ENCODE measurements around the gene SEC14L6.
"Not testable (repeated sequence)": the region's sequence is repeated elsewhere in the genome, so short reads cannot be mapped to it uniquely, and the experiment has no call there.

The SEC14L6 gene

DNA sequence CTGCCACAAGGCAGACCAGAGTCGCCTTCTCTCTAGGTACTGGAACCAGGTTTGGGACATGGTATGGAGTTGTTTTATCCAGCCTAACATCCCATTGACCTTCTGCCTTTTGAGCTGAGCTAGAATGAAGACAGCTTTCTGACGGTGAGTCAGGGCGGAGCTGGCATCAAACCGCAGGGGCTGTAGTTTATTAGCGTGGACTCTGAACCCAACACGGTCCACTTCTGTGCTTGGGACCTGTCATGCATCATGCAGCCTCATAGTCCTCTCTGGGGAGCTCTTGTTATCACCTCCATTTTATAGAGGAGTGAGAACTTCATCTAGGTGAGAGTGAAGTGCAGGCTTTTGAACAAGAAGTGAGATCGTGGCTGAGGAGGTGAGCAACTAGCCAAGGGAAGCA is 19.6 kb upstream of the SEC14L6 start:
- peak; percentile 23 to 58 for DNase-seq

DNA sequence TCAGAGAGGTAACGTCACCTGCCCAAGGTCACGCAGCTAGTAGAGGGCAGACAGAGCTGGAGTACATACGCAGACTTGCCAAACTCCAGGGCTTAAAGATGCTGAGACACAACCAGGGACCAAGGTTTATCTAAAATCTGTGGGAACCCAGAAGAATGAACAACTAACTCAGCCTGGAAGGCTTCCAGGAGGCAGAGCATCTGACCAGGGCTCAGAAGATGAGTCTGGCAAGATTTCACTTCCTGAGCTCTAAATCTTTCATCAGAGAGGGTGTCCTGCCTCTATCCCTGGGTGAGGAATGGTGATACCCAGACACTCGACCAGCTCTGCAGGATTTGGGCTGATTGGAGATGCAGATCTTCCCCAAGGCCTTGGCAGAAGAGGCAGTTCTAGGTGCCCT is 18.8 kb upstream of the SEC14L6 start:
- no peak for DNase-seq

DNA sequence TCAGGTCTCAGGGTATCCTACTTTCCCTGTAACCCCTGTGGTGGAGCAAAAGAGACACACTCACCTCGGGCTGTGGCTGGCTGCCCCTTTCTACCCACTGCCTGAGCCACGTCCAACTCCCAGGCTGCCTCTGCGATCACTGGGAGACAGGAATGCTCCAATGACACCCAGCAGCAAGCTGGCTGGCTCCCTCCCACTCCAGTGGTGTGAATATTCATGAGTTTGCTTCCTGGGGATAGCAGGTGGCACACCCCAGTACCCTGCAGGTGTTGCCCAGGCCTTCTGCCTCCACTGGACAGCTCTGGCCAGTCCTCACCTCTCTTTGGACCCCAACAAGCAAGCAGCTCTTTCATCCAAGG is 18.2 kb upstream of the SEC14L6 start:
- peak; percentile 5 to 58 for DNase-seq

DNA sequence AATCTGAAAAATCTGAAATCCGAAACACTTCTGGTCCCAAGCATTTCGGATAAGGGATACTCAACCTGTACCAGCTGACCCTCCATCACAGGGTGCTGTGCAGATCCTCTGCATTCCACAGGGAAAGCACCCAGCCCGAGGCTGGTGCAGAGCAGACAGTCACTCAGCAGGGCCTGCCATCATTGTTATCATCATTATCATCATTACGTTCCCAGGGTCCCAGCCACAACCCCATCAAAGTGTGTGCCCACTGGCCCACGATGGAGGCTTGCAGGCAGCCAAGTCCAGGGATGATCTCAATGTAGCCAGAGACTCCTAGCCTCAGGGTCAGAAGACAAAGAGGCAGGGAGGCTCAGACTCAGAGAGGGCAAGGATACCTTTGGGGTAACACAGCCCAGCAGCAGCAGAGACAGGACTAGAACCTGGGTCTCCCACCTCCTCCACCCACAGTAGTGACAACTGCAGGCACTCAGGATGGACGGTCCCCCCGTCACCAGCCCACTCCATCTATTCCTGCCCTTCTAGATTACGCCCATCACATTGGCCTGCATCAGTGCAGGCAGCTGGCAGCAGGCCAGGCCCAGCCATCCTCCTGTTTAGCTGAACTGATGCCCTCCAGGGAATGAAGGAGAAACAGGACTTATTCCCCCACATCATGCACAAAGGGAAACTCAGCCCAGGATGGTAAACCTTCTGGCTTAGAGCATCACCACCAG is 17.7 kb upstream of the SEC14L6 start:
- DNase-seq: no peak

DNA sequence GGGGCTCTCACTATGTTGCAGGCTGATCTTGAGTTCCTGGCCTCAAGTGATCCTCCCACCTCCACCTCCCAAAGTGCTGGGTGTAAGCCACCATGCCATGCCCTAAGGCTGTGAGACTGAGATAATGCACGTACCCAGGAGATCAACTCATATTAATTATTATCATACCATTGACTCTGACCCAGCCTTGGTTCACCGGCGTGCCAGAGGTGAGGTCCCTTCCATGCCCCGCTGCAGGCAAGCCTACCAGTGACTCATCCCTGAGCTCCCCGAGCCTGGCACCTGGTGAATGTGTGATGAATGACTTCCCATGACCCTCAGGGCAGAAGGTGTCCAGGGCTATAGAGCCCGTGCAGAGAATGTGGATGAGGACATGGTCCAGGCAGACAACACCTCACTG is 15.8 kb upstream of the SEC14L6 start:
- DNase-seq: no peak

DNA sequence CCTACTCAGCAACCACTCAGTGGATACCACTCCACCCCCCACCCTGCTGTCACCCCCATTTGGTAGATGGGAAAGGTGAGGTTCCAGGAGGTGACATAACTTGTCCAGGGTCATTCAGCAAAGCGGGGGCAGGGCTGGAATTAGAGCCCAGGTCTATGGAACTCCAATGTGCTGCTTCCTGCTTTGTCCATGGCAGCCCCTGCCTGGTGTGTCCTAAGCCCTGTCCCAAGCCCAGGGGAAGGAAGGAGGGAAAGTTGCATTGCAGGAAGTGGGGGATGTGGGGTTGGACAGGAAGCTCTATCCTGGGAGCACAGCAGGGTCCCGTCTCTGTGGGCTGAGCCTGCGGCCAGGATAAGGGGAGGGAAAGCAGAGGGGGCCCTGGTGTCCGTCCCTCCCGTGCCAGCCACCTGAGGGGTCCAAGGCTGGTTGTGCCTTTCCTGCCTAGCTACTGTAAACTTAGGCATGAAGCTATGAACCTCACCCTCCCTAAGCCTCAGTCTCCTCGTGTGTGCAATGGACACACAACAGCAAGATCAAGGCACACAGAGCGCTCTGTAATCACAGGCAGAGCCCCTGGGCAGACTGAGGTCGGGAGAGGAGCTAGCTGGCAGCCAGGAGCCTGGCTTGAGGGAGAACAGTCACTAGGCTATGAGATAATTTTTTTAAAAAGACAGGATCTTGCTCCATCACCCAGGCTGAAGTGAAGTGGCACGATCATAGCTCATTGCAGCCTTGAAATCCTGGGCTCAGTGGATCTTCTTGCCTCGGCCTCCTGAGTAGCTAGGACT is 15.1 kb upstream of the SEC14L6 start:
- no peak for DNase-seq

DNA sequence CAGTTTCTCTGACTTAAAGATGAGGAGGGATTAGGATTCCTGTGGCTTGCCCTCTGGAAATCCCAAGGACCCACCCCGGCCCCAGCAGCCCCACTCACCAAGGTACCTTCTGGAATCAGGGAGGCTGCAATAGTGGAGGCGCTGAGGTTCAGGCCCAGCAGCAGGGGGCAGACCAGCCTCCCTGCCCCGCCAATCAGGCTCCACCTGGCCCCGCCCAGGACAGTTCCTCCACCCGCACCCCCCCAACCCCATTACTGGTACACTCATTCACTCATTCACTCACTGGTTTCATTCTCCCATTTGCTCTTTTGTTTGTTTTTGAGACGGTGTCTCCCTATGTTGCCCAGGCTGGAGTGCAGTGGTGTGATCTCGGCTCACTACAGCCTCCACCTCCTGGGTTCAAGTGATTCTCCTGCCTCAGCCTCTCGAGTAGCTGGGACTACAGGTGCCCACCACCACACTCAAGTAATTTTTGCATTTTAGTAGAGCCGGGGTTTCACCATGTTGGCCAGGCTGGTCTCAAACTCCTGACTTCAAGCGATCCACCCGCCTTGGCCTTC is 14.2 kb upstream of the SEC14L6 start:
- DNase-seq: peak in 1 of 2 experiments; percentile 15

DNA sequence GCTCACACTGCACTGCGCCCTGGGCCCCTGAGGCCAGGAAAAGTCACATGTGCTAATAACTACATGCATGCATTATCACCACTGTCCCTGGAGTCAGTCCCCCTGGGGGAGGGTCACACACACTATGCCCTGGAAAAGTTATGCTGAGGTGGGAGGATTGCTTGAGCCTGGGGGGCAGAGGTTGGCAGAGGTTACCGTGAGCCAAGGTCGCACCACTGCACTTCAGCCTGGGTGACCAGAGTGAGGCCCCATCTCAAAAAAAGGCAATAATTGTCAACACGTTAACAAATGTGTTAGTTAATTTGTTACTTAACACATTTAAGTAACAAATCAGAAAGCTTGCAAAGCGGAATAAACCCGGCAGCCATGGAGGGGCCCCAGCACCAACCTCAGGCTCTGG is 13.3 kb upstream of the SEC14L6 start:
- DNase-seq: no peak

DNA sequence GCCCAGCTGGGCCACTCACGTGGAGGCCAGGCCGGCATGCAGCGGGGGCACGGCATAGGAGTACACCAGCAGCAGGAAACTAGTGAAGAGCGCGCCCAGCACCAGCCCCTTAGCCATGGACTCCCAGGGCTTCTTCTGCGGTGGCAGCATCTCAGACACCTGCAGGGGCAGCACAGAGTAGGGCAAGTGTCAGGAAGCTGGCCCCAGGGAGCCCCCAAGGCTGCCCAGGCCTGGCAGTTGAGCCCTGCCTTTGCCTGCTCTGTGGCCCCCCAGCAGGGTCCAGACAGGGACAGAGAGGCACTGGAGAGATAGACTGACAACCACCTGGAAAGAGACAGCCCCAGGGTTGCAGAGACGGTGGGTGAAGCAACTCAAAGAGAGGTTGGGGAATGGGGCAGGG is 10.7 kb upstream of the SEC14L6 start:
- DNase-seq: no peak

DNA sequence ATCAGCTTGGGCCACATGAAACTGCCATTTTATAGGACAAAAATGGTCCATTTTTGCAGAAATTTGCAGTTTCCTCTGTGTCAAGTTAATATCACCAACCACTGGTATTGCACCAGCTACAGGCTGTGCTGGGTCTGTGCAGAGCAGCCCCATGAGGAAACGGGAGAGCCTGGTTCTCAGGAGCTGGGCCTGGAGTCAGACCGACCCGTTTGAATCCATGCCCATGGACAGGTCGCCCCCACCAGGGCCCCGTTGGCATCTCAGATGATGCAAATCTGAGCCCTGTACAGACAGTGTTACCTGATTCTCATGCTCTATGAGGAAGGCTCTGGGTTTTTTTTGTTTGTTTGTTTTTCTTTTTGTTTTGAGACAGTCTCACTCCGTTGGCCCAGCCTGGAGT is 9.8 kb upstream of the SEC14L6 start:
- DNase-seq: peak in 1 of 2 experiments; percentile 46

DNA sequence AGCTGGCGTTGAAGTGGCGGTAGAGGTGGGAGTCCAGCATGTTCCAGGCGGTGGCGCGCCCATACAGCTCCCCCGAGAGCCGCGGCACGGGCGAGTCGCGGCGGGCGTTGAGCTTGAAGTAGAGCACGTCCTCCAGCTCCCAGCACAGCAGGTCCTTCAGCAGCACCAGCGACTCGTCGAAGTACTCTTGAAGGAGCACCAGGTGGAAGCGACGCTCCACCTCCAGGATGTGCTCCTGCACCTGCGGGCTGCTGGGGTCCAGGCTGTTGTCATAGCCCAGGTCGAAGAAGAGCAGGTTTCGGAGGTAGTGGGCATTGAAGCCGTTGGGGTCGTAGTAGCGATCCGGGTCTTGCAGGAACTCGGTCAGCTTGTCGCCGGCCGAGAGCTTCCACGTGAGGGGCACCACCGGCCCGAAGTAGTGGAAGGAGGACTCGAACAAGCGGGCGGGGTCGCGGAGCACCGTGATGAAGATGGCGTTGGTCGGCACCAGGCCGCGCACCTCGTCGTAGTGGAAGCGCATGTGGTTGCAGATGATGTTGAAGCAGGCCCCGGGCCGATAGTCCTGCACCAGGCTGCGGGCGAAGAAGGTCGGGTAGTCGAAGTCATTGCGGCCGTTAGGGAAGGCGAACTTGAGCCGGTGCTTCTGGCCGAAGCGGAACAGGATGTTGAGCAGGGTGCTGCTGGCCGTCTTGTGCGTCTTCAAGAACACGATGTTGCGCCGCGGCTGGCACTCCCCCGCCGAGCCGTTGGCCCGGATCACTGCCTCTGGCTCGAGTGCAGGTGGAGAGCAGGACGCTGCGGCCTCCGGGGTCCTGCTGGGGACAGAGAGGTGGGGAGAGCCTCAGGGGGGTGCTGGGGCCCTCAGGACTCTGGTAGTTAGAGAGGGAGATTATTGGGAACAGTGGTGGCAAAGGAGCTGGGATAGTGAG is 9.0 kb upstream of the SEC14L6 start:
- no peak for DNase-seq

DNA sequence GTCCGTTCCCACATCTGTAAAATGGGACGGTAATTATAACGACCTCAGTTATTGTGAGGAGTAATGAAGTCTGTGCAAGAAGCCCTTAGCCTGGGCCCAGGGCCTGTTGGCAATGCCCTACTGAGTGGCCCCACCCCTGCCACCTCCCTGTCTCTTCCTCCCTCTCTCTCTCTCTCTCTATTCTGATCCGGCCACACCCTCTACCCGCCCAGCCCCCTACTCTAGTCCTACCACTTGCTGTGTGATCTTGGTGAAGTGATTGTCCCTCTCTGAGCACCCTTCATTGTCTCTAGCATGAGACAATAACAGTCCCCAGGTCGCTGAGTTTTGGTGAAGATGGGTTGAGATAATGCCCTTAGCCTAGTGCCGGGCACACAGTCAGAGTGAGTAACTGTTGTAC is 7.4 kb upstream of the SEC14L6 start:
- no peak for DNase-seq

DNA sequence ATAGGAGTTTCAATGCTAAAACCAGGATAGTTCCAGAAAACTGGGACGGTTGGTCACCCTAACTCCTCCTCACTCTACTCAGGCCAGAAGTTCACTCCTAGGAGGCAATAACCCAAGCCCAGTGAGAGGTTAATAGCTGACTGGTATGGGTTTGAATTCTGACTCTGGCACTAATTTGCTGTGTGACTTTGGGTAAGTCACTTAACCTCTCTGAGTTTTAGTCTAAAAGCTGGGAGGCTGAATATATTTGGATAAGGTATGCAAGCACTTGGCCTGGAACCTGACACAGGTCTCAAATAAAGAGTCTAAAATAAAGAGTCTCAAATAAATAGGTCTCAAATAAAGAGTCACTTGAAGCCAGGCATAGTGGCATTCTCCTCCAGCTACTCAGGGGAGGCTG is 6.2 kb upstream of the SEC14L6 start:
- no peak for DNase-seq

DNA sequence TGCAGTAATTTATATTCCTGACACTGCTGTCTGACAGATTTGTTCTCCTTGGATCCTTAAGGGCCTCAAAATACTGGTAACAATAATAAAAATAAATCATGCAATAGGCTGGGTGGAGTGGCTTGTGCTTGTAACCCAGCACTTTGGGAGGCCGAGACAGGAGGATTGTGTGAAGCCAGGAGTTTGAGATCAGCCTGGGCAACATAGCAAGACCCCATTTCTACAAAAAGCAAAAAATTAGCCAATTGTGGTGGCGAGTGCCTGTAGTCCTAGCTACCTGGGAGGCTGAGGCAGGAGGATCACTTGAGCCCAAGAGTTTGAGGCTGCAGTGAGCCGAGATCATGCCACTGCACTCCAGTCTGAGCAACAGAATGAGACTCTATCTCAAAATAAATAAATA is 5.3 kb upstream of the SEC14L6 start:
- not testable (repeated sequence) for DNase-seq

DNA sequence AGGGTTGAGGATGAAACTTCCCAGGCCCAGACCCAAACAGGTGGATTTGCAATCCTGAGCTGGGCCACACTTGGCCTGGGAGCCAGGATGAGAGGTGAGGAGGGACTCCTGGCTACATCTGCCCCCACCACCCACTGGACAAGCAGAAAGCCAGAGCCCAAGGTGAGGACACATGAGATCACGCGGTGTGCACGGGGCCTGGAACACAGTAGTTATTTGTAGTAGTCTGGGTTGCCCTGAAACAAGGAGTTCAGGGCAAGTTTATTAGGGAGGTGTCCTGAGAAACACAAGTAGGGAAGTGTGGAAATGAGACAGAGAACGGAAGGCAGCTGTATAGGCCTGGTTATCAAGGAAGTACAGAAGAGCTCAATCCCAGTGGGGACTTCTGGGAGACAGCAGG is 647 bp upstream of the SEC14L6 start:
- no peak for DNase-seq

DNA sequence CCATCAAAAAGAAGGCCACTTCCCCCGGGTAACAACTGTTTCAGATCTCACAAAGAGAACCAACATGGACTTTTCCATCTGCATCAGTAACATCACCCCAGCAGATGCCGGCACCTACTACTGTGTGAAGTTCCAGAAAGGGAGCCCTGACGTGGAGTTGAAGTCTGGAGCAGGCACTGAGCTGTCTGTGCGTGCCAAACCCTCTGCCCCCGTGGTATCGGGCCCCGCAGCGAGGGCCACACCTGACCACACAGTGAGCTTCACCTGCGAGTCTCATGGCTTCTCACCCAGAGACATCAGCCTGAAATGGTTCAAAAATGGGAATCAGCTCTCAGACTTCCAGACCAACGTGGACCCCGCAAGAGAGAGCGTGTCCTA is 3.7 kb downstream of the SEC14L6 start:
- no peak for DNase-seq

DNA sequence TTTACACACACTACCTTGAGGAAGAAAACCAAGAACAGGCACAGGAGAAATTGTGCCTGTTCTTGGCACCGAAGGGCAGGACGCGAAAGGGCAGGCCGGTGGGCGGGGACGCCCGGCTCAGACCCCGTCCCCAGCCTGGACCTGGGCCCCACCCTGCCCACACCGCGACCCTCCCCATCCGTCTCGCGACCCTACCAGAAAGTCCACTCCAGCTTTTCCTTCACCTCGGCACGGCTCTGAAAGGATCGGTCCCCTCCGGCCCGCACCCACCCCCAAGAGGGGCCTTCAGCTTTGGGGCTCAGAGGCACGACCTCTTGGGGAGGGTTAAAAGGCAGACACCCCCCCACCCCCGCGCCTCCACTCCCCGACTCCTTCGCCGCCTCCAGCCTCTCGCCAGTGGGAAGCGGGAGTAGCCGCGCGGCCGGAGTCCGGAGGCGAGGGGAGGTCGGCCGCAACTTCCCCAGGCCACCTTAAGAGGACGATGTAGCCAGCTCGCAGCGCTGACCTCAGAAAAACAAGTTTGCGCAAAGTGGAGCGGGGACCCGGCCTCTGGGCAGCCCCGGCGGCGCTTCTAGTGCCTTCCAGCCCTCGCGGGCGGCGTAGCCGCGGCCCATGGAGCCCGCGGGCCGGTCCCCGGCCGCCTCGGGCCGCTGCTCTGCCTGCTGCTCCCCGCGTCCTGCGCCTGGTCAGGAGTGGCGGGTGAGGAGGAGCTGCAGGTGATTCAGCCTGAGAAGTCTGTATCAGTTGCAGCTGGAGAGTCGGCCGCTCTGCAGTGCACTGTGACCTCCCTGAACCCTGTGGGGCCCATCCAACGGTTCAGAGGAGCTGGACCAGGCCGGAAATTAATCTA is 4.4 kb downstream of the SEC14L6 start:
- peak in 1 of 2 experiments; percentile 44 for DNase-seq

DNA sequence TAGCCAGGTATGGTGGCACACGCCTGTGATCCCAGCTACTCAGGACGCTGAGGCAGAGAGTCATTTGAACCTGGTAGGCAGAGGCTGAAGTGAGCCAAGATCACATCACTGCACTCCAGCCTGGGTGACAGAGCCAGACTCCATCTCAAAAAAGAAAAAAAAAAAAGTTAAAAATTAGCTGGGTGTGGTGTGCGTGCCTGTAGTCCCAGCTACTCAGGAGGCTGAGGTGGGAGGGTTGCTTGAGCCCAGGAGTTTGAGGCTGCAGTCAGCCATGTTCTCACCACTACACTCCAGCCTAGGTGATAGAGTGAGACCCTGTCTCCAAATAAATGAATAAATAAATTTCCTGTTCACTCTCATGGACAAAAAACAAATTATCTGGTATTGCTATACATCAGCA is 5.0 kb downstream of the SEC14L6 start:
- not testable (repeated sequence) for DNase-seq

DNA sequence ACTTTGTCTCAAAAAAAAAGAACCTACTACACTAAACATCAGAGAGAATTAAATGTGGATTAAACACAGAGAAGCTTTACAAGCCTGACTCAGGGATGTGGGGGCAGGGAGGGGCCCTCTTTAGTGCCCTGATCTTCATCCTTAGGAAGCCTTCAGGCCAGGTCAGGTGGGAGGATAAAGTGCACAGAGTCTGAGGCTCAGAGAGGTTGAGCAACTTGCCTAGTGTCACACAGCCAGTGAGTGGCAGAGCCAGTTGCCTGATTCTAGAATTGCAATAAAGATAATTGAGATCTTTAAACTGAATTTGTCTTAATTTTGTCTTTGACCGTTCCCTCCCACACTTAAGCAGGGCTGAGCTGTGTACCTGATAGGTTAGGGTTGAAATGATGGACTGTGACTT is 7.2 kb downstream of the SEC14L6 start:
- DNase-seq: no peak

DNA sequence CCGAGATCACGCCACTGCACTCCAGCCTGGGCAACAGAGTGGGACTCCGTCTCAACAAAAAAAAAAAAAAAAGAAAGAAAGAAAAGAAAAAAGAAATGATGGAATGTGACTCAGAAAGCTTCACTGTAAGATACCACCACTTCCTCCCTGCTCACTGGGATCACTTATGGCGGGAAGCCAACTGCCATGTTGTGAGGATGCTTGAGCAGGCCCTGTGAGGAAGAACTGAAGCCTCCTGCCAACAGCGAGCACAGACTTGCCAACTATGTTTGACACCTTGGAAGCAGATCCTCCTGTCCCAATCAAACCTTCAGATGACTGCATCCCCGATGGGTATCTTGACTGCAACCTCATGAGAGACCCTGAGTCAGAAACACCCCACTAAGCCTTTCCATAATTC is 8.3 kb downstream of the SEC14L6 start:
- no peak for DNase-seq

DNA sequence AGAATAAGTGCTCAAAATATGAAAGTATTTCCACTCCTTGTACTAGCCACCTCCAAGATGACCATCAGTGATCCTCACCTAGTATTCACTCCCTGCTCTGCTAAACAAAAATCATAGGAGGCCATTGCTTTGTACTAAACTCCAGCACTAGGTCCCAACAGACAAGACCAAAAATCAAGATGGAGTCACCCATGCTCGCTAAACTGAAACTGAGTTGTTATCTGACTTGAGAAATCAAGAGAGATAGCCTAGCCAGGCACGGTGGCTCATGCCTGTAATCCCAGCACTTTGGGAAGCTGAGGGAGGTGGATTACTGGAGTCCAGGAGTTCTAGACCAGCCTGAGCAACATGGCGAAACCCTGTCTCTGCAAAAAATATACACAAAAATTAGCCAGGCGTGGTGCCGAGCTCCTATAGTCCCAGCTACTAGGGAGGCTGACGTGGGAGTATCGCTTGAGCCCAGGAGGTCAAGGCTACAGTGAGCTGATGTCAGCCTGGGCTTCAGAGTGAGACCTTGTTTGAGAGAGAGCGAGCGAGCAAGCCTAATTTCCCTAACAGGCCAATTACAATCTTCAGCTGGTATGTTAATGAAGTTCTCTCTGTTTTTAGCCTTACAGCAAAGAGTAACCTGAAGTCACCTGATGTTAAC is 9.3 kb downstream of the SEC14L6 start:
- peak; percentile 63 to 72 for DNase-seq

DNA sequence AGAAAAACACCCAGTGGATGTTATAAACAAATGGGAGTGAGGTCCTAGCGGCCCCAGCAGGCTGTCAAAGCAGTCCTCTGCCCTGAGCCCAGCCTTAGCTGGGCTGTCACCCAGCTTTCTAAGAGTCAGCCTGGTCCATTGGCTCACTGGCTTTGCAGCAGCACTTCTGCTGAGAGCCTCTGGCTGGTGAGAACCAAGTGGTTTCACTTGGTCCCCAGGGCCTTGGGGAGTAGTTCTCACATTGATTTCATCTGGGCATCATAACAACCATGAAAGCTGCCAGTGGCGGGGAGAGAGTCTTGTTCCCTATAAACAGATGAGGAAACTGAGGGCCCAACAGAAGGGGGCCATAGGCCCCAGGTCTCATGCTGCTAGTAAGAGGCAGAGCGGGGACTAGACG is 11.4 kb downstream of the SEC14L6 start:
- no peak for DNase-seq

All from NCI-H526 (cell line).